Kidney glomerular epithelial cell (primary cell): ENCODE results near the gene MACROD2.

Experiments
- DNase-seq: peaks from one replicate; lab custom pipeline; 2025; lab: John Stamatoyannopoulos, UW

The MACROD2 gene

DNA sequence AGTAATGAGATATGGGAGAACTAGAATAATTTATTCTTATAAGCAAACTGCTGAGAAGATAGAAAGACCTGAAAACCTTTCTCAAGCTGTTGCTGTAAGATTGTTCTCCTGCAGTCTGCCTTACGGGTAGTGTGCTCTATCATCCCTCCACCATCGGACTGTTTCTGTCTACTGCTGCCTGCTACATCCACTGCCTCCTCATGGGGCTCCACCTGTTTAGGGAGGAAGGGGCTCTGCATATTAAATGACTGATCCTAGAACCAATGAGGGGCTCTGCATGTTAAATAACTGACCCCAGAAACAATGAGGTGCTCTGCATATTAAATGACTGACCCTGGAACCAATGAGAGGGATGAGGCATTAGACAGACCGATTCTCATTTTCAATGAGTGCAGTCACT, 1923.3 kb downstream of the MACROD2 start:
- no peak for DNase-seq

GRCh38 chr20:15919118-15919517, 1923.8 kb downstream of the MACROD2 start:
- DNase-seq, result no peak

DNA sequence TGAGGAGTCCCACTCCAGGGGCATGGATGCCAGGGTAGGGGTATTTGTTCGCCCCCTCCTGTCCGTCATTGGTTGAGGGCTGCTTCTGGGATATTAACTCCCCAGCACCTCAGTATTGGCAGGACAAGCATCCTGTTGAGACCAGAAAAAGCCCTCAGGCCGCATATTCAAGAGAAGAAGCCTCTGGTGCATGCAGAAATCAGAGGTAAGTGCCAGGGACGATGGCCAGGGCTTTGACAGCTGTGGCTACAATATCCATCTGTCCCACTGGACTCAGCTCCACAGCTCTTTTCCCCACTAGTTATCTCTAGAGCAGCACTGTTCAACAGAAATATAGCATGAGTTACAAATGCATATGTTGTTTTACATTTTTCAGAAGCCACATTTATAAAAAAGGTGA, 1926.6 kb downstream of the MACROD2 start:
- no peak for DNase-seq

DNA sequence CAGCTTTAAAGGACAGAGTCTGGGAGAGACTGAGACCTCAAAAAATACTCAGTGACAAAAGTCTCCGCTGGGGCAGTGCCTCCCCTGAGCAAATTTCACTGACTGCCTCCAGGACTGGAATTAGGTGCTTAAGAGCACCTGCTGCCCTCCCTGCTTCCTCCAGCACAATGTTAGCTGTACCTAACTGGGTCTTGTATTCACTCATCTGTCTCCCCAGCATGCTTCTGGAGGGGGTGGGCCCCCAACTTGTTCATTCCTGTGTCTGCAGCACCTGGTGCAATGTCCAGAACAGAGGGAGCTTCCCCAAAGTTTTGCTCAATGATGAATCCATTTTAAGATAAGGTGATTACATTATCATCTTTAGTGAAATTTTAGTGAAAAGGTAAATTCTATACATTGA, 1927.2 kb downstream of the MACROD2 start:
- no peak for DNase-seq

DNA sequence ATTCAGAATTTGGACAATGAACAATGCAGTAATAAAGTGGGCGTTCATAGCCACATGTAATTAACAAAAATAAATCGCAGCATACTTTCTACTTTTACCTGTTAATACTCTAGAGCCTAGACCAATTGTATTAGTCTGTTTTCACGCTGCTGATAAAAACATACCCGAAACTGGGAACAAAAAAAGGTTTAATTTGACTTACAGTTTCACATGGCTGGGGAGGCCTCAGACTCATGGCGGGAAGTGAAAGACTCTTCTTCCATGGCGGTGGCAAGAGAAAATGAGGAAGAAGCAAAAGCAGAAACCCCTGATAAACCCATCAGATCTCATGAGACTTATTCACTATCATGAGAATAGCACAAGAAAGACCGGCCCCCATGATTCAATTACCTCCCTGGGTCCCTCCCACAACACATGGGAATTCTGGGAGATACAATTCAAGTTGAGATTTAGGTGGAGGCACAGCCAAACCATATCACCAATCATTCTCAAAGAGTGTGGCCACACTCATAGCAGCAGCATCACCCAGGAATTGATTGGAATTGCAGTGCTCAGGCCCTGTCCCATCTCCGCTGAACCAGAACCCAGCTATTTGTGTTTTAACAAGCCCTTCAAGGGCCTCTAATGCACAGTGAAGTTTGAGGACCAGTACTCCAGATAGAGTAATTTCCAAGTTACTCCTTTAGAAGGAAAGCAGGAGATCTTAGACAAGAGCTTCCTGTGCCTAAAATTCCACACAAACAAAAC, 1927.9 kb downstream of the MACROD2 start:
- DNase-seq, result no peak

- no peak for DNase-seq
Measured at GRCh38 chr20:15924556-15924955, 1929.2 kb downstream of the MACROD2 start.

DNA sequence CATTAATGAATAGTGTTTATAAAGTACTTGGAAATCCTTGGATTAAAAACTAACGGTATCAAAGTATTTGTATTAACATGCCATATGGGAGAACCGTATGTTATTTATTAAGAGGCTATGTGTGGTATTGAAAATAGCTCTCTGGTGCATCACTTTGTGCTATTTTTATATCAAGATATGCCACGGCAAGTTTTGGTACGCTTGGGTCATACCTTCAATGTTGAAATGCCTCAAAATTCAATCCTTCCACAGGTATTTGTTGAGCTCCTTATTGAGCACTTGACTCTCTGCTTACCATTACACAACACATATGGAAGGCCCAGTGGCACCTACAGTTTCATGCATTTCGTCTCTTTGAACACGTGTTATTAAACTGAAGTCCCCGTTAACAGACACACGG, 1930.1 kb downstream of the MACROD2 start:
- no peak for DNase-seq

GRCh38 chr20:15927893-15928650, 1932.8 kb downstream of the MACROD2 start:
- DNase-seq, result no peak

DNA sequence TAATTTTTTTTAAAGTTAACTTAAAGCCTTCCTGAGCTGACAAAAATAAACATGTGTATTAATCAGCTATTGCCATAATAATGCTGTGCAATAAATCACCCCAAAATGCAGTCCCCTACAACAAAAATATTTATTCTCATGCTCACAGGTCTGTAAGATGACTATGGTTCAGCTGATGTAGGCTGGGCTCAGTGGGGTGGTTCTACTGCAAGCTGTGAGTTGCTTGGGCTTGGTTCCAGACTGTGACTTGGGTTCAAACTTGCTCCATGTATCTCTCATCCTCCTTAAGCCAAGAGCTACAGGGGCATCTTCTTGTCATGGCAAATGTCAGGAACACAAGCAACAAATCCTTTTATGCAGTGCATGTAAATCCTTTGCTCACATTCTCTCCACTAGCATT, 1933.6 kb downstream of the MACROD2 start:
- DNase-seq, result no peak

GRCh38 chr20:15930311-15931305, 1935.3 kb downstream of the MACROD2 start:
- DNase-seq, result peak; percentile 52

- no peak for DNase-seq
Measured at GRCh38 chr20:15931897-15932296, 1936.6 kb downstream of the MACROD2 start.

DNA sequence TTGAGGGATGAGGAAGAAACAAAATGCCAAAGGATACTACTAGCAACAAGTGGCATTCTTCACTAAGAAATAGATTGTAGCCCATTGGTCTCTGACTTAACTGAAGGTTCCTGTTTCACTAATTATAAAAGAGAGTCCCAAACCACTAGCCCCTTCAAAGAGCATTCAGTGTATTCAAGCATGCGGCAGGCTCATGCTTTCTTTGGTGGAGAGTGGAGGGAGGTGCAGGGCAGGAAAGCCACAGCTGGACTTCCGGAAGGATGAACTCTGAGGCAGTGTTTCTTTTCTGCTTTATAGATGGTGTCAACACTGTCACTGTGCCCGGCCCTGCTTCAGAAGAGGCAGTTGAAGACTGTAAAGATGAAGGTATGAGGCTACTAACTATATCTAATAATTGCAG, 1941.9 kb downstream of the MACROD2 start:
- DNase-seq, result no peak

DNA sequence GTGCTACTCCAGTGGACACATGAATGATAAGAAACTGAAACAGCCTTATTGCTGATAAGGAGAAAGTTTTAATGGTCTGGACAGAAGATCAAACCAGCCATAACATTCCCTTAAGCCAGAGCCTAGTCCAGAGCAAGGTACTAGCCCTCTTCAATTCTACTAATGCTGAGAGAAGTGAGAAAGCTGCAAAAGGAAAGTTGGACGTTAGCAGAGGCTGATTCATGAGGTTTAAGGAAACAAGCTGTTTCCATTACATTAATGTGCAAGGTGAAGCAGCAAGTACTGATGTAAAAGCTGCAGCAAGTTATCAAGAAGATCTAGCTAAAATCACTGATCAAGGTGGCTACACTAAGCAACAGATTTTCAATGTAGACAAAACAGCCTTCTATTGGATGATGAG, 1943.5 kb downstream of the MACROD2 start:
- DNase-seq, result no peak

- DNase-seq, result no peak
Measured at GRCh38 chr20:15940127-15940526, 1944.8 kb downstream of the MACROD2 start.

- DNase-seq, result peak; percentile 61
Measured at GRCh38 chr20:15942130-15942529, 1946.8 kb downstream of the MACROD2 start.

DNA sequence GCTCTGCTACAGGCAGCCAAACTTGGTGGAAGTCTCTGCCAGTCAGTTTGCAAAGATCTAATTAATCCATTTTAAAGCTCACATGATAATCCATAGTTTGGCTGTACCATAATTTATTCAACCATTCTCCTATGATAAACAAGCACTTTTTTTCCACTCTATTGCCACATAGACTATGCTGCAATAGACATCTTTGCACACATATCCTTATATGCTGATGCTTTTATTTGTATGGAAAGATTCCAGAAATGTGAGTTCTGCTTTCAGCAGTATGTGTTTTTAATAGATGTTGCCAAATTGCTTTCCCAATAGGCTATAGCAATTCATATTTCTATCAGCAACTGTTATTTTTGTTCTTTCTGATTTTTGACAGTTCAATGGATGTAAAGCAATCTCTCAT, 1950.0 kb downstream of the MACROD2 start:
- no peak for DNase-seq

DNA sequence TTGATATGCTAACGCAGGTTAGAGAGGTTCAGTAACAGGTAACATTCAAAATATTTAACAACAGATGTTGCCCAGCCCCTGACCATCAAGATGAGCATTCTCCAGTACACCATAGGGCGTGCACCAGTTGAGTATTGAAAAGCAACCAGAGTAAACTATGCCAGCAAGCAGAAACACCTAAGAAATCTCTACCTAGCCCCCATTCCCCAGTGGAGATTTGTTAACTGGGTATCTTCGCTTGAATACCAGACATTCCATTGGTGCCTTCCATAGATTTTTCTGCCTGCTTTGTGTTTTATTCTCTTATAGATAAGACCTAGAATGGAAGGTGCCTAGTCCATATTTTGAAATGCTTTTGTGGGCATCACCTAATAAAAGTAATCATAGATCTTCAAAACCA, 1954.1 kb downstream of the MACROD2 start:
- DNase-seq, result no peak

GRCh38 chr20:15951658-15952057, 1956.3 kb downstream of the MACROD2 start:
- no peak for DNase-seq

DNA sequence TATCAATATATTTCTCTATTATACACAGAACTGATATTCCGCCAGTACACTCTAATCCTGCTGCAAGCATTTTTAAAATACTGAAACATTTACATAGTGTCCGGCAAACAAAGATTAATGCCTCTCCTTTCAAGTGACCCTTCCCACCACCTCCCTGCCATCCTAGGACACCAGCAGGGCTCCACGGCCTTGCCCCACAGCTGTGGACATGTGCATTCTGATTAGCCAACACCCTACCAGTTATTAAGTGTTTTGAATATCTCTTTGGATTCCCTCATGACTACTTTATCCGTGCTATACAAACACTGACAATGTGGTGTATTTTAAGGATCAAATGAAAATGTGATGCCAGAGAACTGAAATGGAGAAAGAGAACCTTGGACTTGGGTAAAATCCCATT, 1962.8 kb downstream of the MACROD2 start:
- no peak for DNase-seq

- no peak for DNase-seq
Measured at GRCh38 chr20:15965165-15965564, 1969.8 kb downstream of the MACROD2 start.

DNA sequence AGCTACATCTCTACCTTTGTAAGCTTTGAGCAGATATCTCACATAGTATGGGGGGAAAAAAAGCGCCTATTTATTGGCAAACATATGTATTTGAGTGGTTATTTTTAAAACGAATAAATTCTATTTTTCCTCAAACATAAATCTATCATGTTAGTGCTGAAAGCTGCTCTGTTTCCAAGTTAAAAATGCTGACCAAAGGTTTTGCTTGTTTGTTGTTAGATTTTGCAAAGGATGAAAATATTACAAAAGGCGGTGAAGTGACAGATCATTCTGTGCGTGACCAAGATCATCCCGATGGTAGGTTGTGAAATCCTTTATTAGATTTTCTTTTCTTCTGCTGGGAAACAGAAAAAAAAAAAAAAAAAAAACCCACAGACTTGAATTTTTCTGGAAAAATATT, 1972.0 kb downstream of the MACROD2 start:
- DNase-seq, result no peak

DNA sequence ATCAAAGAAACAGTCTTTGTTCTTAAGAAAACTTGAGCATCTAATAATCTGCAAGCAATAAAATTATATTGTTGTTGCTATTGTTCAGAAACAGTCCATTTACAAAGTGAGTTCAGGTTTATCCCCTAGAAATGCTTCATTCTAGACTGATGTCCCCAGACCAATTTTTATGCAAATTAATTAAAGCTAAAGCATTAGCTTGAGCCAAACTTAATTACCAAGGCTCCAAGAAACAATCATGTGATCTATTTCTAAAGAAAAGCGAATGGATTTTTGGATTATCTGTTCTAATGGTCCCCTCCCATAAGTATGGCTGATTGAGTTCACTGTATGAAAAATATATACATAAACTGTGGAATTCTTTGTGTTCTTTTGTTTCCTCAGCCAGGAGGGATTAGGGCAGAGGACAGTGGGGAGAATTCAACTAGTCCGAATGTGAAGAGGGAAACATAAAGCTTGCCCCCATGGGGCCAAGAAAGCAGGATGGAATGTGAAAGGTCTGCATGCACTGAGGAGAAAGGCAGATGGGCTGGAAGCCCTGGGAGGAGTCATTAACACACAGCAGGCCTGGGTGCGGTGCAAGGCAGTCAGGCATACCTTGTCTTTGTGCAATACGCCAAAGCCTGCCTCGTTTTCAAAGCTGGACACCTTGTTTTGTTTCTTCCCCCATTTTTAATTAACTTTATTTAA, 1980.9 kb downstream of the MACROD2 start:
- DNase-seq, result no peak
